ENCODE data around the gene PLCB3.

The PLCB3 gene

DNA sequence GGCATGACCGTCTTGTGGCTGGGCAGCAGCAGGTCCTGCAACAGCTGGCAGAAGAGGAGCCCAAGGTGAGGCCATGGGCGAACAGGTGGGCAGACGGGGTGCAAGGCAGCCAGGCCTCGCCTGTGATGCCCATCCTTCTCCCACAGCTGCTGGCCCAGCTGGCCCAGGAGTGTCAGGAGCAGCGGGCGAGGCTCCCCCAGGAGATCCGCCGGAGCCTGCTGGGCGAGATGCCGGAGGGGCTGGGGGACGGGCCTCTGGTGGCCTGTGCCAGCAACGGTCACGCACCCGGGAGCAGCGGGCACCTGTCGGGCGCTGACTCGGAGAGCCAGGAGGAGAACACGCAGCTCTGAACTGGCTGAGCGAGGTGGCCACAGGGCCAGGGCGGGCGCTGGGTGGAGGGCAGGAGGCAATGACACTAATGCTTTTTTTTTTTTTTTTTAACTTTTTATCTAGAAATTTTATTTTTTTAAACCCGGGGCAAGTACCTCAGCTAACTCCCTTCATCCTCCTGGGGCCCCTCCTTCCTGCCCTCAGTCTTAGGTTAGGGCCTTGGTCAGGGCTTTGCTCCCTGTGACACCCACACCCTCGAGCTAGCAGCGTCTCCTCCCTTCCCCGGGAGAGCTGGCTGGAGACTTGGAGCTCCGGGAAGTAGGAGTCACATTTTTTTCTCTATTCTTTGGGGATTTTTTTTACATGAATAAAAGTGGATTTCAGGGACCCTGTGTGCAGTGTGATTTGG is 16.0 kb downstream of the PLCB3 start:
- DNase-seq (ENCODE audit: low spot score): no peak

- peak; percentile 35 for DNase-seq (ENCODE audit: low spot score)
These were observed 16.9 kb downstream of the PLCB3 start for GRCh38 chr11:64268025-64268892.

DNA sequence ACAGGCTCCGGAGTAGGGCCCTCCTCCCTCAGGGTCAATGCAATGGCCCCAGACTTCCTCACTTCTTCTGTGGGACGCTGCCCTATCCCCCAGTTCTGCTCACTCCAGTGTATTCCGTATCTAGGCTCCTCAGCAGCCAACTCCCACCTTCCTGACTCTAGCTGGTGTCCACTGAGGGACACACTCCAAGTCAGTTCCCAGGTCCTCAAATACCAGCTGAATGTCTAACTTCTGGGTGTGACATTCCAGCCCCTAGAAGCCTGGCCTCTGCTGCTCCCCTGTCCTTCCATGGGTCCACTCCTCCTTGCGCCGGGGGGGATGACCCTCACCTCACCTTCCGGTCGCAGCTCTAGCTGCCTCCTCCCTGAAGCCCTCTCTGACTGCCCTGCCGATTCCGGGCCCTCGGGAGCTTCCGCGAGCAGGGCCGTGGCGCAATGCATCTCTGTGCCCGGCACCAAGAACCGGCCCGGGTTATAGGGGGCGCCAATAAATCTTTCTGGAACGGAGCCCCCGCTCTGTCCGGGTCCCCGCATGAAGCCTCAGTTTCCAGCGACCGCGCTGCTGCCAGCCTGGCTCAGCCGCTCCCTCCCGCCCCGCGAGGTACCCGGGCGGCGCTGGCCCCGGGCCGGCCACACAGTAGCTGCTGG is 17.7 kb downstream of the PLCB3 start:
- DNase-seq (ENCODE audit: low spot score): peak; percentile 57

- DNase-seq (ENCODE audit: low spot score): peak; percentile 93
These were observed 18.4 kb downstream of the PLCB3 start for GRCh38 chr11:64269540-64270220.

GRCh38 chr11:64275031-64275800 is 23.9 kb downstream of the PLCB3 start:
- no peak for DNase-seq (ENCODE audit: low spot score)

- no peak for DNase-seq (ENCODE audit: low spot score)
These were observed 24.5 kb downstream of the PLCB3 start for GRCh38 chr11:64275841-64276240.

GRCh38 chr11:64276653-64277431 is 25.5 kb downstream of the PLCB3 start:
- no peak for DNase-seq (ENCODE audit: low spot score)

- DNase-seq (ENCODE audit: low spot score): no peak
These were observed 27.4 kb downstream of the PLCB3 start for GRCh38 chr11:64278576-64279190.

DNA sequence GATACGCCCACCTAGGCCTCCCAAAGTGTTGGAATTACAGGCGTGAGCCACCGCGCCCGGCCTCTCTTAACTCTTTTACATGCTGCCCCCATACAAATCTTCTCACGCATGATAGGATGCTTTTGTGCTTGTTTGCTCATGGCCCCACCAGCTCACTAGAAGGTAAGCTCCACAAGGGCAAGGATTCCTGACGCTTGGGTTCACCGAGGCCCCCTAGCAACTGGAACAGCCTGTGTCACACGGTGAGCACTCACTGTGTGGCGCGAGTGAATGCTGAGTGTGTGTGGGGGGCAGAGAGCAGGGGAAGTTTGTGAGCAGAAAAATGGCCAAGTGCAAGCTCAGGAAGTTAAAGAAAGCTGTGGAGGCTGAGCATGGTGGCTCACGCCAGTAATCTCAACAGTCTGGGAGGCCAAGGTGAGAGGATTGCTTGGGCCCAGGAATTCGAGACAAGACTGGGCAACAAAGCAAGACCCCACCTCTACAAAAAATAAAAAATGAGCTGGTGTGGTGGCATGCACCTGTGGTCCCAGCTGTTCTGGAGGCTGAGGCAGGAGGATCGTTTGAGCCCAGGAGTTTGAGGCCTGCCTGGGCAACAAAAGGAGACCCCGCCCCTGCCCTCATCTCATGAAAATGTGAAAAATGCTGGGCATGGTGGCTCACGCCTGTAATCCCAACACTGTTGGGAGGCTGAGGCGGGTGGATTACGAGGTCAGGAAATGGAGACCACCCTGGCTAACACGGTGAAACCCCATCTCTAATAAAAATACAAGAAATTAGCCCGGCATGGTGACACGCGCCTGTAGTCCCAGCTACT is 30.8 kb downstream of the PLCB3 start:
- DNase-seq (ENCODE audit: low spot score): no peak

- no peak for DNase-seq (ENCODE audit: low spot score)
These were observed 31.8 kb downstream of the PLCB3 start for GRCh38 chr11:64283092-64283491.

DNA sequence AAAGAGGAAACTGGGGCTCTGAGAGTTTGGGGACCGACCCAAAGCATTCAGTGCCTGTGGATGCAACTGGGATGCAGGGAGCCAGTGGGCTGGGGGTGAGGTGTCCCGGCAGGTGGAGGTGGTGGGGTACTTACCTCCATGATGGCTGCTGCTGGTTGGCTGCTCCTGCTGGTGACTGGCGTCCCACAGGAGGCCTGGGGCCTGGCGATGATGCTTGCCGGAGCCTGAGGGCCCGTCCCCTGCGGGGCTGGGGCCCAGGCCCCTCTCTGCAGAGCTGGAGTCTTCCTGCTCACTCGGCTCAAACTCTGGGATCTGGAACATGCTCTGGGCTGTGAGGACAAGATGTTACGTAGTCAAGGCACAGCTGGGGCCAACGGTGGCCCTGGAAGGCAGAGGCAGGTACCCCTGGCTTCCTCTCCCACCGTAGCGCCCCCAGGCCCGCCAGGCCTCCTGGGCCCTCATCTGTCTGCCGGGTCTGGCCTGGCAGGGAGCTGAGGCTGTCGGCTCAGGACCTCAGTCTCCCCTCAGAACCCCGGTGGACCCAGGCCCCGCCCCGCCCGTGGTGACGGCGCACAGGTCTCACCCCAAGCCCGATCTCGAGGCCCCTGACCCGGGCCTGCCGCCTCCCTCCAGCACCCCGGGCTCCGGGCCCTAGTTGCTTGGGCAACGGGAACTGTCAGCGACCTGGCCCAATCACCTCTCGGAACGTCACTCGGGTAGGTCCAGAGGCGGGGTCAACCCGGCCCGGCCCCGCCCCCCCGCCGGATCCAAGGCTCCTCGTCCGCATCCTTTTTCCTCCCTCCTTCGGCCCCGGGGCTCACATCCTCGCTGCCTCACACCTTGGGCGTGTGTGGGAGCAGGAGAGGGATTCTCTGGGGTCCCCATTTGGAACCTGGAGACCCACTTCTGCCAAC is 33.0 kb downstream of the PLCB3 start, which contains the start of gene BAD:
Gene BAD, minus strand, starts transcription at position 618 of the 914 bp plus-strand sequence. Its CDS starts 297 bp downstream, at position 321.
- DNase-seq (ENCODE audit: low spot score): peak; percentile 100

DNA sequence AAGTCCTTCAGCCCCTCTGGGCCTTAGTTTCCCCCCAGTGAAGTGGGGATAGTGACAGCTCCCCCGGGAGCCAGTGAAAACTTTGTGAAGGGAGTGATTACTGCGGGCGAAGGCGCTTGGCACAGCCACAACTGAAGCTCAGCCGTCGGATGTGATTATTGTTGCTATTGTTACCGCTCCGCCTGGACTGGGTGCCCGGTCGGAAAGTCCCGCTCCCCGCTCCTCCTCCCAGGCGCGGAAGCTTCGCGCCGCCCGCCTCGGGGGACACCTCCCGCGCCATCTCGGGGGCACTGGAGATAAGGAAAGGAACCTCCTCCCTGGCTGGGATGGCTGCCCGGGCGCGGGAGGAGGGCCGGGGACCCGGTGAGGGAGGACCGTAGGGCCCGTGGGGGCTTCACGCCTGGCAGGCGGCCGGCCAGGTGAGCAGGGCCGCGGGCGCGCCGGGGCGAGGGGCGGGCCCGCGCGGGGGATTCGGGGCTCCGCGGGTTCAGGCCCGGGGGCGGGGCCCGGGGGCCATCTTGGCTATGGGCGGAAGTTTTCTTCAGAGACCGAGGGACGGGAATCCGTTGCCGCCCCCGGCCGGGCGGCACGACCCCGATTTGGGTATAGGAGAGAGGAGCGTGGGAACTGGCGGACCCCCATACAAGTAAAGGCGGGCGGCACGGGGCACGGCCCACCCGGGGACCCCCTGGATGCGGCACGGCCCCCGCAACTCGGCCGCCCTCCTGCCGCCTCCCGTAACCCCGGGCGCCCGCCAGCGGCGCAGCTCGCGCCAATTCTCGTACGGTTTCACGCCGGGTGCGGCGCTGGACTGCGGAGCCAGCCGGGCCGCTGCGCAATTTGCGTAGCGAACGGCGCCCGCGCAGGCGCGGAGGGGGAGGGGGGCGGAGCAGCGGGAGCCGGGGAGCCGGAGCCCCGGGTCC is 33.9 kb downstream of the PLCB3 start, which contains the start of gene GPR137:
Gene GPR137, plus strand, starts transcription at position 887 of the 923 bp plus-strand sequence. CDS start 677 bp downstream, outside the sequence.
- DNase-seq (ENCODE audit: low spot score): peak; percentile 91

- no peak for DNase-seq (ENCODE audit: low spot score)
These were observed 34.8 kb downstream of the PLCB3 start for GRCh38 chr11:64285885-64286800.

DNA sequence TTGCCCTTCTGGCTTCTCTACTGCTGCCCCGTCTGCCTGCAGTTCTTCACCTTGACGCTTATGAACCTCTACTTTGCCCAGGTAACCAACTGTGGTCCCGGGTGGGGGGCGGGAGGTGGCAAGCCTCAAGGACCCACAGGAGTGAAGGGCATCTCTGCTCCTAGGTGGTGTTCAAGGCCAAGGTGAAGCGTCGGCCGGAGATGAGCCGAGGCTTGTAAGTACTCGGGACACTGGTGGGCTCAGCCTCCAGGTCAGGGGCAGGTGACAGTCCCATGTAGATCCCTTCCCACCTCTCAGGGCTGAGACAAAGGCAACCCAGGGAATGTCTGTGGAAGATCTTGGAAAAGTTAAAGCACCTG is 35.5 kb downstream of the PLCB3 start:
- no peak for DNase-seq (ENCODE audit: low spot score)

DNA sequence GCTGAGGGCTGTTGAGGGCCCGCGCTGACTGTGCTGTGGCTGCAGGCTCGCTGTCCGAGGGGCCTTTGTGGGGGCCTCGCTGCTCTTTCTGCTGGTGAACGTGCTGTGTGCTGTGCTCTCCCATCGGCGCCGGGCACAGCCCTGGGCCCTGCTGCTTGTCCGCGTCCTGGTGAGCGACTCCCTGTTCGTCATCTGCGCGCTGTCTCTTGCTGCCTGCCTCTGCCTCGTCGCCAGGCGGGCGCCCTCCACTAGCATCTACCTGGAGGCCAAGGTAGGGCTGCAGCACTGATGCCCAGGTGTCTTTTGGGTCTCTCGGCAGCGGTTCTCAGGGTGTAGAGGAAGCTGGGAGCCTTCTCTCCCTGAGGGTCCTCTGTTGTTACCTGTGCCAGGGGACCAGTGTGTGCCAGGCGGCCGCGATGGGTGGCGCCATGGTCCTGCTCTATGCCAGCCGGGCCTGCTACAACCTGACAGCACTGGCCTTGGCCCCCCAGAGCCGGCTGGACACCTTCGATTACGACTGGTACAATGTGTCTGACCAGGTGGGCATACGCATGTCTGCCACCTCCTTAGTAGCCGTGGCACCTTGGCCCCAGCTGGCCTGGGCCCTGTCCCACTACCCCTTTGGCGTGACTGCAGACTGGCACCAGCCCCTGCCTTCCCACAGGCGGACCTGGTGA is 36.5 kb downstream of the PLCB3 start:
- DNase-seq (ENCODE audit: low spot score): no peak
